GM12878 (cell line): ENCODE measurements around the gene TBATA.

Experiments
- CBFB ChIP-seq: IDR thresholded peaks from 2 replicates; pipeline ENCODE4 v1.6.1; 2016; ENCODE audit warnings: antibody characterized with exemption, low read depth
- TF ChIP-seq, protein P1 (sequence below): IDR thresholded peaks from 2 replicates; pipeline ENCODE4 v1.6.1; 2012; ENCODE audit warnings: mild to moderate bottlenecking, low read depth, low read length

DNA sequence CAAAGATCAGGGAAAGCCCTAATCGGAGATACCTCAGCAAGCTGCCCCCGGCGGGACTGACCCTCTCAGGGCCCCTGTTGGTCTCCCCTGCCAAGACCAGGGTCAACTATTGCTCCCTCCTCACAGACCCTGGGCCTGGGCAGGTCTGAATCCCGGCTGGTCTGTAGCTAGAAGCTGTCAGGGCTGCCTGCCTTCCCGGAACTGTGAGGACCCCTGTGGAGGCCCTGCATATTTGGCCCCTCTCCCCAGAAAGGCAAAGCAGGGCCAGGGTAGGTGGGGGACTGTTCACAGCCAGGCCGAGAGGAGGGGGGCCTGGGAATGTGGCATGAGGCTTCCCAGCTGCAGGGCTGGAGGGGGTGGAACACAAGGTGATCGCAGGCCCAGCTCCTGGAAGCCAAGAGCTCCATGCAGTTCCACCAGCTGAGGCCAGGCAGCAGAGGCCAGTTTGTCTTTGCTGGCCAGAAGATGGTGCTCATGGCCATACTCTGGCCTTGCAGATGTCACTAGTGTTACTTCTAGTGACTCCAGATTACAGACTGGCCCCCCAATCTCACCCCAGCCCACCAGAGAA lies 24.1 kb downstream of the TBATA start:
- TF ChIP-seq, protein P1, sequence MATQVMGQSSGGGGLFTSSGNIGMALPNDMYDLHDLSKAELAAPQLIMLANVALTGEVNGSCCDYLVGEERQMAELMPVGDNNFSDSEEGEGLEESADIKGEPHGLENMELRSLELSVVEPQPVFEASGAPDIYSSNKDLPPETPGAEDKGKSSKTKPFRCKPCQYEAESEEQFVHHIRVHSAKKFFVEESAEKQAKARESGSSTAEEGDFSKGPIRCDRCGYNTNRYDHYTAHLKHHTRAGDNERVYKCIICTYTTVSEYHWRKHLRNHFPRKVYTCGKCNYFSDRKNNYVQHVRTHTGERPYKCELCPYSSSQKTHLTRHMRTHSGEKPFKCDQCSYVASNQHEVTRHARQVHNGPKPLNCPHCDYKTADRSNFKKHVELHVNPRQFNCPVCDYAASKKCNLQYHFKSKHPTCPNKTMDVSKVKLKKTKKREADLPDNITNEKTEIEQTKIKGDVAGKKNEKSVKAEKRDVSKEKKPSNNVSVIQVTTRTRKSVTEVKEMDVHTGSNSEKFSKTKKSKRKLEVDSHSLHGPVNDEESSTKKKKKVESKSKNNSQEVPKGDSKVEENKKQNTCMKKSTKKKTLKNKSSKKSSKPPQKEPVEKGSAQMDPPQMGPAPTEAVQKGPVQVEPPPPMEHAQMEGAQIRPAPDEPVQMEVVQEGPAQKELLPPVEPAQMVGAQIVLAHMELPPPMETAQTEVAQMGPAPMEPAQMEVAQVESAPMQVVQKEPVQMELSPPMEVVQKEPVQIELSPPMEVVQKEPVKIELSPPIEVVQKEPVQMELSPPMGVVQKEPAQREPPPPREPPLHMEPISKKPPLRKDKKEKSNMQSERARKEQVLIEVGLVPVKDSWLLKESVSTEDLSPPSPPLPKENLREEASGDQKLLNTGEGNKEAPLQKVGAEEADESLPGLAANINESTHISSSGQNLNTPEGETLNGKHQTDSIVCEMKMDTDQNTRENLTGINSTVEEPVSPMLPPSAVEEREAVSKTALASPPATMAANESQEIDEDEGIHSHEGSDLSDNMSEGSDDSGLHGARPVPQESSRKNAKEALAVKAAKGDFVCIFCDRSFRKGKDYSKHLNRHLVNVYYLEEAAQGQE: no peak
- TF ChIP-seq CBFB: no peak
